Lung (tissue), 12 donors: ENCODE measurements around the gene TLE4. TPM values are rescaled to one million over a fixed set of nuclear protein-coding genes. Genes with fewer than 3 reads are reported as not detected.

Experiments
- ATAC-seq: fragments of 200-7000 bp; cut with Tn5 transposase; one replicate; pipeline ENCODE4 v1.9.1; 2020; ENCODE audit warnings: moderate number of reproducible peaks; ENCODE audit not compliant: insufficient read depth, low FRiP score
- DNase-seq, 3 donors: peaks; one replicate each; pipeline ENCODE4 v3.0.0-alpha.2; 2013 to 2017
- H3K27ac ChIP-seq, 2 donors: one replicate each; pipeline ENCODE4 v1.5.1; 2013; ENCODE audit warnings: mild to moderate bottlenecking in 2 of 2, moderate library complexity in 2 of 2, control low read depth in 1 of 2, inconsistent platforms in 1 of 2, low read depth in 1 of 2, low read length in 1 of 2
- H3K27me3 ChIP-seq, 3 donors: one replicate each; pipeline ENCODE4 v1.5.1; 2013; ENCODE audit warnings: low read length in 2 of 3; ENCODE audit not compliant: control insufficient read depth in 3 of 3, insufficient read depth in 3 of 3
- H3K36me3 ChIP-seq, 4 donors: one replicate each; pipeline ENCODE4 v1.5.1; 2013; ENCODE audit warnings: low read length in 4 of 4, mild to moderate bottlenecking in 1 of 4, moderate library complexity in 1 of 4; ENCODE audit not compliant: control insufficient read depth in 4 of 4, insufficient read depth in 4 of 4
- H3K4me1 ChIP-seq, 5 donors: one replicate each; pipeline ENCODE4 v1.5.1; 2013; ENCODE audit warnings: low read length in 5 of 5, mild to moderate bottlenecking in 2 of 5, moderate library complexity in 1 of 5; ENCODE audit not compliant: control insufficient read depth in 5 of 5, insufficient read depth in 5 of 5
- H3K4me3 ChIP-seq: one replicate; pipeline ENCODE4 v1.5.1; 2013; ENCODE audit warnings: mild to moderate bottlenecking, control low read depth, moderate library complexity
- H3K9ac ChIP-seq, 2 donors: one replicate each; pipeline ENCODE4 v1.5.1; 2013; ENCODE audit warnings: low read length in 2 of 2, control low read depth in 1 of 2; ENCODE audit not compliant: insufficient read depth in 1 of 2
- H3K9me3 ChIP-seq, 4 donors: one replicate each; pipeline ENCODE4 v1.5.1; 2013; ENCODE audit warnings: low read length in 3 of 4, mild to moderate bottlenecking in 1 of 4, moderate library complexity in 1 of 4; ENCODE audit not compliant: control insufficient read depth in 4 of 4, insufficient read depth in 3 of 4
- CTCF ChIP-seq: IDR thresholded peaks from 2 replicates; pipeline ENCODE4 v1.5.1; 2012; ENCODE audit warnings: mild to moderate bottlenecking; ENCODE audit errors: control extremely low read depth, extremely low read depth
- WGBS, 2 donors: extraction: QIAGEN DNeasy Blood & Tissue Kit; methylation state at CpG; one replicate each; pipeline ENCODE4 v1.1.7; 2013; 5-methylcytosine and 5-hydroxymethylcytosine counted together
- polyA plus RNA-seq, 2 donors: library from polyadenylated mRNA; stranded (reverse); fragments of 200-250 nt; gene quantifications; one replicate each; pipeline ENCODE4 v1.2.1, GENCODE V29; 2013
- total RNA-seq, 2 donors: library from RNA; depleted of rRNA in 1 of 2; stranded (reverse); fragments of >200 nt in 1 of 2; gene quantifications; one replicate each; pipeline ENCODE4 v1.2.1, GENCODE V29; 2014 to 2021
- donor health status: control.
- donor health status: control.
- donor health status: Bipolar disorder and iron deficiency.
- donor health status: healthy.
- donor health status: DM: yes; HTN: yes; CAD: no.

Gene TLE4
- total and polyA plus RNA-seq, 4 donors, result 6.1 to 44.1 (median 26.3) TPM

GRCh38 chr9:79681576-79681975 is 109.8 kb downstream of the TLE4 start:
- Histone ChIP-seq H3K9me3 (no peaks in the 10 kb centered on the region), H3K36me3 (no peaks in the 10 kb centered on the region), H3K9ac (no peak overlapping the region), H3K27me3 (no peaks in the 10 kb centered on the region), H3K4me3 (no peak overlapping the region), H3K4me1 (no peaks in the 10 kb centered on the region), H3K27ac (no peak overlapping the region)
- no peak for ATAC-seq
- TF ChIP-seq CTCF, result no peak
- DNase-seq, result no peak

- Histone ChIP-seq H3K4me1 (no peaks in the 10 kb centered on the region), H3K27me3 (no peaks in the 10 kb centered on the region), H3K27ac (no peak overlapping the region), H3K9me3 (no peaks in the 10 kb centered on the region), H3K9ac (no peak overlapping the region), H3K36me3 (peaks cover 0 to 3% (median 1%) of the 10 kb centered on the region in 4 donors), H3K4me3 (no peak overlapping the region)
- no peak for DNase-seq
- TF ChIP-seq CTCF, result no peak
- ATAC-seq, result no peak
- 54 to 65% methylated on average over 4 of the region's 4 CpGs for WGBS, 2 donors
Measured at GRCh38 chr9:79682076-79682736, 110.4 kb downstream of the TLE4 start.

GRCh38 chr9:79684059-79684458 is 112.3 kb downstream of the TLE4 start:
- Histone ChIP-seq H3K4me3 (no peak overlapping the region), H3K4me1 (no peaks in the 10 kb centered on the region), H3K9me3 (no peaks in the 10 kb centered on the region), H3K27me3 (no peaks in the 10 kb centered on the region), H3K27ac (no peak overlapping the region), H3K9ac (no peak overlapping the region), H3K36me3 (peaks cover 0 to 3% (median 1%) of the 10 kb centered on the region in 4 donors)
- no peak for DNase-seq
- no peak for ATAC-seq
- TF ChIP-seq CTCF, result no peak
- 97 to 98% methylated on average over 4 of the region's 4 CpGs for WGBS, 2 donors
